ENCODE results near the gene GMPPA. TPM values are rescaled to one million over a fixed set of nuclear protein-coding genes. Genes with fewer than 3 reads are reported as not detected.

Gene GMPPA
- polyA plus RNA-seq, 4 donors = 29.7 to 43.8 (median 32.7) TPM

DNA sequence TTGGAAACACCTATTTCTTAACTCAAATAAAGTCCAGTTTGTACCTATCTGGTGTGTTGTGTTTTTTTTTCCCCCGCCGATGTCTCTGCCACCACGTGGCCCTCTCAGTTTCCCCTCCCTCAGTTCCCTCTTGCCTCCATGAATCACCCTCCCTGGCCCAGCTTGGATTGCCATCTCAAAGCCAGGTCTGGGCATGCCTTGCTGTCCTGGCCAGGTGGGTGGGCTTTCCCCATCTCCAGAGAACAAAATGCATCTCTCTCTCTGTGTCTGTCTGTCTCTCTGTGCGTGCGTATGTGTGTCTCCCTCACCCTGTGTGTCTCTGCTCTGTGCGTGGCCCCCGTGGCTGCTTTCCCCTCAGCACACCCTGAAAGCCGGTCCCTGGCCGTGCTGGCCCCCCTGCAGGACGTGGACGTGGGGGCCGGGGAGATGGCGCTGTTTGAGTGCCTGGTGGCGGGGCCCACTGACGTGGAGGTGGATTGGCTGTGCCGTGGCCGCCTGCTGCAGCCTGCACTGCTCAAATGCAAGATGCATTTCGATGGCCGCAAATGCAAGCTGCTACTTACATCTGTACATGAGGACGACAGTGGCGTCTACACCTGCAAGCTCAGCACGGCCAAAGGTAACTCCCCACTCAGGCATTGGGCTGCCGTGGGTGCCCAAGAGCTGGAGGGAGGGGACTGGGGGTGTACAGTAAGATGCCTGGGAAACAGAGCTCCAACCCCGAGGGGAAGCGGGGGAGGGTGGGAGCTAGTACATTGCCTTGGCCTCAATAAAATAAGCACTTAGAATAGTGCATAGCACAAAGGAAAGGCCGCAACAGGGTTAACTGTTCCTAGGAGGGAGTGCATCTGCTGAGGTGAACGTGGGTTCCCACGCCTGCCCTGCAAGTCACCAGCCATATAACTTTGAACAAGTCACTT, 31.6 kb upstream of the GMPPA start:
- DNase-seq (ENCODE audit: low read depth in 4 of 4, low spot score in 3 of 4) = no peak

DNA sequence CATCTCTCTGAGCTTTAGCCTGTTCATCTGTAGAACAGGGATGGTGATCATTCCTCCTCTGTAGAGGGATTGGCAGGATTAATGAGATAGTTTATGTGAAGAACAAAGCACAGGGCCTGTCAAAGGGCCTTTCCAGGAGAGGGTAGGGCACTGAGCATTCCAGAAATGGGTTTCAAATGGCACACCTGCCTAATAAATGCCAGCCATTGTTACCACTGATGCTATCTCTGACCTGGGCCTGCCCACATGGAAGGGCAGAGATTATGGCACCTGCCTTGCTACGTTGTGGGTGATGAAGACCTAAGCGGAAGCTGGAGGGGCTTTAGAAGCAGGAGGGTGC, 31.0 kb upstream of the GMPPA start:
- DNase-seq (ENCODE audit: low read depth in 4 of 4, low spot score in 3 of 4) = no peak

DNA sequence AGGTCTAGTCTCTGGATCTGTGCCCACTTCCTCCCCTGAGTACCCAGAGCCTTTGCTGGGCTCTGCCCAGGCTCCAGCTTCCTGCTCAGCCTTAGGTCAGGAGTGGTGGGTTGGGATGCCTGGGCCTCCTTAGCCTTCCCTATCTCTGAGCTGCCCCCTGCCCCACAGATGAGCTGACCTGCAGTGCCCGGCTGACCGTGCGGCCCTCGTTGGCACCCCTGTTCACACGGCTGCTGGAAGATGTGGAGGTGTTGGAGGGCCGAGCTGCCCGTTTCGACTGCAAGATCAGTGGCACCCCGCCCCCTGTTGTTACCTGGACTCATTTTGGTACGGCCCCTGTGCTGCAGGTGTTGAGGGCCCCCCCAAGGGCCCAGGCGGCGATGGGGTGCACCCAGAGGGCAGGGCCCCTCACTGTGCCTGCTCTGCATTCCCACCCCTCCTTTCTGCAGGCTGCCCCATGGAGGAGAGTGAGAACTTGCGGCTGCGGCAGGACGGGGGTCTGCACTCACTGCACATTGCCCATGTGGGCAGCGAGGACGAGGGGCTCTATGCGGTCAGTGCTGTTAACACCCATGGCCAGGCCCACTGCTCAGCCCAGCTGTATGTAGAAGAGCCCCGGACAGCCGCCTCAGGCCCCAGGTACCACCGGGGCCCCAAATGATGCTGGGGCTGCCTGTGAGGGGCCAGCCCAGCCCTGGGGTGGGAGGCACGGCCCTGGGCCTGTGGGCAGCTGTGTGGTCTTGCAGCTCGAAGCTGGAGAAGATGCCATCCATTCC, 30.1 kb upstream of the GMPPA start:
- DNase-seq (ENCODE audit: low read depth in 4 of 4, low spot score in 3 of 4) = no peak

DNA sequence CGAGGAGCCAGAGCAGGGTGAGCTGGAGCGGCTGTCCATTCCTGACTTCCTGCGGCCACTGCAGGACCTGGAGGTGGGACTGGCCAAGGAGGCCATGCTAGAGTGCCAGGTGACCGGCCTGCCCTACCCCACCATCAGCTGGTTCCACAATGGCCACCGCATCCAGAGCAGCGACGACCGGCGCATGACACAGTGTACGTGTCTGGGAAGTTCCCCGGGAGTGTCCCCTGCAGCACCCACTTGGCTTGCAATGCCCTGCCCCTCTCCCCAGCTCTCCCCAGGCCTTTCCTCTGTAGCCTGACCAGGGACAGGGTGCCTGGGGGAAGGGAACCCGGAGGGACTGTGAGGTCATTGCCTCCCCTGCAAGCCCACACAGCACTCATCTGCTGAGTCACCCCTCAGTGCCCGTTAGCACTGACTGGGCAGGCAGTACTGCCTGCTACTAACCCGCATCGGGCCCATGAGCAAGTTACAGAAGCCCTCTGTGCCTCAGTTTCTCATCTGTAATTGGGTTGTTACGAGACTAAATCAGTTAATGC, 29.4 kb upstream of the GMPPA start:
- DNase-seq (ENCODE audit: low read depth in 4 of 4, low spot score in 3 of 4) = no peak

DNA sequence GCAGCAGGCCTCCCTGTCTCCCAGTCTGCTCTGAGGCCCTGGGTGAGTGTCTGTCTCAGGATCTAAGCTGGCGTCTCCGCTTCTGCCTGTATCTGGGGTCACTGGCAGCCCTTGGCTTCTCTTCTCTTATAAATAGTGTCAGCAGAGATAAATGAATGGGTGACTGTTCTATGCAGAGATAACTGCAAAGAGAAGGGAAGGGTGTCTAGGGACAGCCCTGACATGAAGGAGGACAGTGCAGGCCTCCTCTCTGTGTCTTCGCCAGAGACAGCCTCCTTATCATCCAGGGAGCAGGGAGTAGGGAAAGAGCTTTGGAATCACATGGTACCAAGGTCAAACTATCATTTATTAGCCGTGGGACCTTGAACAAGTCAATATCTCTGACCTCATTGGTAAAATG, 28.3 kb upstream of the GMPPA start:
- DNase-seq (ENCODE audit: low read depth in 4 of 4, low spot score in 3 of 4) = no peak

DNA sequence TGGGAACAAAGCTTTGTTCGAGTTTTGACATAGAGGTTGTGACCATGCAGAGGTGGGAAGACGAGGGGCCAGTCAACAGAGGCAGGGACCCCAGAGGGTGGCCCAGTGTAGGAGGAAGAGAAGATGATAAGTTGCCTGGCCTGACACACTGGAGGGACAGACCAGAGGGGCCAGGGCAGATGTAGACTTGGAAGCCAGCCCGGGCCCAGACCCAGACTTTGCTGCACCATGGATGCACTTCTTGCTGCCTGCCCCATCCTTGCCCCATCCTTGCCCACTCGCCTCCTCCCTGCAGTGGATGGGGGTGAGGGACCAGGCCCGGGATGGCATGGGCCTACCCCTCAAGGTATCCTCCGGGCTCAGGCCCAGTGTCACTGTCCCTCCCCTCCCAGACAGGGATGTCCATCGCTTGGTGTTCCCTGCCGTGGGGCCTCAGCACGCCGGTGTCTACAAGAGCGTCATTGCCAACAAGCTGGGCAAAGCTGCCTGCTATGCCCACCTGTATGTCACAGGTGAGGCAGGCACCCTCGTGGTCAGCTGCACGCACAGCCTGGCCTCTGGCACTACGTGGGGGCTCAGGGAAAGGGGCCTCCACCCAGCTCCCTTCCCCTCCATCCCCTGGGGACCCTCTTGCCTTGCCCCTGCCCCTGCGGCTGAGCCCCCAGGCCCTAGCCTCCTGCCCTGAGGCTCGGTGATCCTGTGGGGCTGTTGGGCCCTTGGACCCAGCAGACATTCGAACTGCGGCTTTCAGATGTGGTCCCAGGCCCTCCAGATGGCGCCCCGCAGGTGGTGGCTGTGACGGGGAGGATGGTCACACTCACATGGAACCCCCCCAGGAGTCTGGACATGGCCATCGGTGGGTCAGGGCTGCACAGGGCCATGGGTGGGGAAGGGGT, 27.0 kb upstream of the GMPPA start:
- DNase-seq (ENCODE audit: low read depth in 4 of 4, low spot score in 3 of 4) = no peak

DNA sequence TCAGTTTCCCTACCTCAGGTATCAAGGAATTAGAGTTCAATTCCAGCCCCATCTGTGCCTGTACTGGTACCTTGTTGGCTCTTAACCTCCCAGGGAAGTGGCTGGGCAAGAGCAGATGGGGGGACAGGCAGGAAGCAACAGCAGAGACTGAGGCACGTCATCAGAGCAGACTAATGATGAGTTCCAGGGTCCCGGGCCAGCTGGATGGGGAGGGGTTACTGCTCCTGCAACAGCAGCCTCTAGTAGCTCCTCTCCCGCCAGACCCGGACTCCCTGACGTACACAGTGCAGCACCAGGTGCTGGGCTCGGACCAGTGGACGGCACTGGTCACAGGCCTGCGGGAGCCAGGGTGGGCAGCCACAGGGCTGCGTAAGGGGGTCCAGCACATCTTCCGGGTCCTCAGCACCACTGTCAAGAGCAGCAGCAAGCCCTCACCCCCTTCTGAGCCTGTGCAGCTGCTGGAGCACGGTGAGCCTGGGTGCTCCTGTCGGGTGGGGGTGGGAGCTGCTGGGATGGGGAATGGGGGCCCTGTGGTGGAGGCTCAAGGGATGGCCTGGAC, 26.0 kb upstream of the GMPPA start:
- no peak for DNase-seq (ENCODE audit: low read depth in 4 of 4, low spot score in 3 of 4)

DNA sequence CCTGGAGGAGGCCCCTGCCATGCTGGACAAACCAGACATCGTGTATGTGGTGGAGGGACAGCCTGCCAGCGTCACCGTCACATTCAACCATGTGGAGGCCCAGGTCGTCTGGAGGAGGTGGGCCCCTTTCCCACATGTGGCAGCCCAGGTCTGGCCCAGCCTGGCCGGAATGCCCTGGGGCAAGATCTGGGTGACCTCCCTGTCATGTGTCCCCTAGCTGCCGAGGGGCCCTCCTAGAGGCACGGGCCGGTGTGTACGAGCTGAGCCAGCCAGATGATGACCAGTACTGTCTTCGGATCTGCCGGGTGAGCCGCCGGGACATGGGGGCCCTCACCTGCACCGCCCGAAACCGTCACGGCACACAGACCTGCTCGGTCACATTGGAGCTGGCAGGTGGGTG, 25.2 kb upstream of the GMPPA start:
- no peak for DNase-seq (ENCODE audit: low read depth in 4 of 4, low spot score in 3 of 4)

DNA sequence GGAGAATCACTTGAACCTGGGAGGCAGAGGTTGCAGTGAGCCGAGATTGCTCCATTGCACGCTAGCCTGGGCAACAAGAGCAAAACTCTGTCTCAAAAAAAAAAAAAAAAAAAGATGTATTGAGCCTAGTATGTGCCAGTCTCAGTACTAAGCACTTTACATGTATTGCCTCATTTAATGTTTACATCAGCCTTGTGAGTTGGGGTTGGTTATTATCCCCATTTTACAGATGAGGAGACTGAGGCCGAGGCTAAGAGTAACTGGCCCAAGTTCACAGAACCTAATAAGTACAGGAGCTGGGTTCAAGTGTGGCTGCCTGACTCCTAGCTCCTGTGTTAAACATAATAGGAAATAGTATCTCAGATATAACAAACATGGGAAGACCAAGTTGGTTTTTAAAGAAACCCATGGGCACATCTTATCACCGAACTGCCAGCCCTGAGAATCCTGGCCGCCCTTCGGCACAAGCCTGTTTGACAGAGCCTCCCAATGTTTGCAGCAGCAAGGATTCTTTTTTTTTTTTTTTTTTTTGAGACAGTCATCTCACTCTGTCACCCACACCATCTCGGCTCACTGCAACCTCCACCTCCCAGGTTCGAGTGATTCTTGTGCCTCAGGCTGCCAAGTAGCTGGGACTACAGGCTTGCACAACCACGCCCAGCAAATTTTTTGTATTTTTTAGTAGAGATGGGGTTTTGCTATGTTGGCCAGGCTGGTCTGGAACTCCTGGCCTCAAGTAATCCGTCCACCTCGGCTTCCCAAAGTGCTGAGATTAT, 24.2 kb upstream of the GMPPA start:
- DNase-seq (ENCODE audit: low read depth in 4 of 4, low spot score in 3 of 4) = no peak

DNA sequence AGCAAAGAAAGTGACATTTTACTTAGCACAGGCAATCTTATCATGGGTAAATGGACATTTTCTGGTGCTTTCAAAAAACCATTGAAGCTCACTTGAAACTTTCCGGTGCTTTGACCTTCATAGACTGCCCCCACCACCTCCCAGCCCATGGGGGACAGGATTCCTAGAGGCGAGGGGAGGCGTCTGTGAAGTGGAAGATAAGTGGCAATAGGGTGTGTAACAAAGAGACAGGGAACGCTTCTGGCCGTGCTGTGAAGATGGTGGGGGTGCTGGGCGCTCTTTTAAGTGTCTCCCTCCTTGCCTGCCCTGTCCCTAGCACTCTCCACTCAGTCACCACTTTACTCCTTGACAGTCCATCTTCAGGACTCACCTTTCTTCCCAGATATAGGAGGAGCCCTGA, 23.4 kb upstream of the GMPPA start:
- DNase-seq (ENCODE audit: low read depth in 4 of 4, low spot score in 3 of 4) = no peak

DNA sequence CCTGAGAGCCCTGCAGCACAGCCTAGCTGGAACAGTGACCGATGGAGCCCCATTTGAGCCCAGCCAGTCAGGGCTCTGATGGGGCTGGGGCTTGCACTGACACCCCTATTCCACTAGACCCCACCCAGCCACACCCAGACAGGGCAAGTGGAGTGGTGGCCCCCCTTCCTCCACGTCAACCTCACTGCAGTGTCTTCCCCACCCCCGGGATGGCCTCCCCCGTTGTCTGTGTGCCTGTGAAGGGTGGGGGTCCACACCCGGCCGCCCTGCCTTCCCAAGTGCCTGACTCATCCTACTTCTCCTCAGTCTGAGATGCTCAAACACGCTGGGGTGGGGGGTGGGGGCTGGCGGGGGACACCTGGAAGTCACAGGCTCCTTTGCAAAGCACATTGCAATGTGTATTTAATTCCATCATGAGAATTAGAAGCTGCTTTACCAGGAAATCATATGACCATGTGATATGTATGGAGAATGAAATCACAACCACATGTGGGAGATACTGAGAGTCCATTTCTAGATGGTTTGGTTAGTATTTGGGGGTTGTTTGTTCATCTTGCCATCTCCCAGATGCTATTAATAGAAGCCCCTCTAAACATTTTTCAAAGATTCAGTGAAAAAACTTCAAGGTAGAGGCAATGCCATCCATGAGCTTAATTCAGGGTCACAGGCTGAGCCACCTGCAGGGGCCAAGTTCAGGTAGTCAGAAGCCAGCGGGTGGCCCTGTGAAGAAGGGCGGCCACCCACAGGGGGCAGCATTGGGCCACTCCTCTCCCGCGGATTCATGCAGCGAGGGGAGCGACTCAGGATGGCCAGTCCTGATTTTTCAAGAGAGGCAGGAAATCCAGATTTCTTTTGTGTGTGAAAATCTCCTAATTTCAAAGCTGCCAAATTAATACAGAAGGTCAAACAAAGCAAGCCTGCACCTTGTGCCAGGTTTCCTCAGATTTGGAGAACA, 22.7 kb upstream of the GMPPA start:
- DNase-seq (ENCODE audit: low read depth in 4 of 4, low spot score in 3 of 4) = peak in 1 of 4 donors; percentile 51

DNA sequence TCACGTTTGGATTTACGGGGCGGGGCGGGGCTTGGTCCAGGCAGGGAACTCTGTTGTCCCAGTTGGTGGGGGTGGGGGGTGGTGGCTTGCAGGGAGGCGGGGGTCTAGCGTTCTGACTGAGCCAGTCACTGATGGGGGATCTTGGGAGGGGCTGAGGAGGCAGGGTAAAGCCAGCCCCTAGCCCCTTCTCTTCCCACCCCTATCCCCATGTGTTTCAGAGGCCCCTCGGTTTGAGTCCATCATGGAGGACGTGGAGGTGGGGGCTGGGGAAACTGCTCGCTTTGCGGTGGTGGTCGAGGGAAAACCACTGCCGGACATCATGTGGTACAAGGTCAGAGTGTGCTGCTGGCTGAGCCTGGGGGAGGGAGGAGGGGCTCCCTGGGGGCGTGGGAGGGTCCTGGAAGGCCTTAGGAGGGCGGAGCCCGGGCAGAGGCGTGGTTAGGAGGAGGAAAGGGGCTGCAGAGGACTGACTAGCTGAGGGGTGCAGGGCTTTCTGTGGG, 22.0 kb upstream of the GMPPA start:
- peak in 1 of 4 donors; percentile 46 for DNase-seq (ENCODE audit: low read depth in 4 of 4, low spot score in 3 of 4)

DNA sequence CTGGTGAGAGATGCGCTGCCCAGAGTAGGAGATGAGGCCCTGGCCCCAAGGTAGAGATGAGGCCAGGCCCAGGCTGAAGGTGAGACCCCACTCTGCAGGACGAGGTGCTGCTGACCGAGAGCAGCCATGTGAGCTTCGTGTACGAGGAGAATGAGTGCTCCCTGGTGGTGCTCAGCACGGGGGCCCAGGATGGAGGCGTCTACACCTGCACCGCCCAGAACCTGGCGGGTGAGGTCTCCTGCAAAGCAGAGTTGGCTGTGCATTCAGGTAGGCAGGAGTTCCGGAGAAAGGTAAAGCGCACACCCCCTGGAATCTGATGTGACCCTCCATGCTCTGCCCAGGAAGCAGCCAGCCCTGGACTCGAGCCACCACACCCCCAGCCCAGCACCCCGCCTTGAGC, 21.5 kb upstream of the GMPPA start:
- no peak for DNase-seq (ENCODE audit: low read depth in 4 of 4, low spot score in 3 of 4)

DNA sequence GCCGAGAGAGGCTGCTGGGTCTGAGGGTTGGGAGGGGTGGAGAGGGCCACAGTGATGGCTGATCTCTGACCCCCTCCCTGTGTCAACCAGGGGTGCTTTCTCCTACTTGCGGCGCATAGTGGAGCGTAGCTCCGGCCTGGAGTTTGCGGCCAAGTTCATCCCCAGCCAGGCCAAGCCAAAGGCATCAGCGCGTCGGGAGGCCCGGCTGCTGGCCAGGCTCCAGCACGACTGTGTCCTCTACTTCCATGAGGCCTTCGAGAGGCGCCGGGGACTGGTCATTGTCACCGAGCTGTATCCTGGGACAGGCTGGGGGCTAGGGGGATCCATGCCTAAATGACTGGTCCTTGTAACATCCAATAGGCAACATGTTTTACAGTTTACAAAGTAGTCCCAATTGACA, 20.9 kb upstream of the GMPPA start:
- DNase-seq (ENCODE audit: low read depth in 4 of 4, low spot score in 3 of 4) = no peak

DNA sequence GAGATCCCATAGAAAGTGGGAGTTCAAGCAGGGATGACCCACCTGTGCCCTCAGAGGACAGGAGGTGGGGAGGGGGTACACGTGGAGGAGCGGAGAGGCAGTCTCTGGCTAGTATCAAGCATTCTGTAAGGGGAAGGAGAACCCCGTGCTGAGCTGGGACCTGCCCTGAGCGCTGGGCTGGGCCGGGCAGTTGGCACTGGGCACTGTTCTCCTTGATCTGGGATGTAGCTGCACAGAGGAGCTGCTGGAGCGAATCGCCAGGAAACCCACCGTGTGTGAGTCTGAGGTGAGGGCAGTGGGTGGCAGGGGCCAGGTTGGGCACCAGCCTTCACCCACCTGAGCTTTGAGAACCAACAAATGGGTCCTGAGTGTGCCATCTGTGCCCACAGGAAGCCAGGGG, 19.8 kb upstream of the GMPPA start:
- no peak for DNase-seq (ENCODE audit: low read depth in 4 of 4, low spot score in 3 of 4)

DNA sequence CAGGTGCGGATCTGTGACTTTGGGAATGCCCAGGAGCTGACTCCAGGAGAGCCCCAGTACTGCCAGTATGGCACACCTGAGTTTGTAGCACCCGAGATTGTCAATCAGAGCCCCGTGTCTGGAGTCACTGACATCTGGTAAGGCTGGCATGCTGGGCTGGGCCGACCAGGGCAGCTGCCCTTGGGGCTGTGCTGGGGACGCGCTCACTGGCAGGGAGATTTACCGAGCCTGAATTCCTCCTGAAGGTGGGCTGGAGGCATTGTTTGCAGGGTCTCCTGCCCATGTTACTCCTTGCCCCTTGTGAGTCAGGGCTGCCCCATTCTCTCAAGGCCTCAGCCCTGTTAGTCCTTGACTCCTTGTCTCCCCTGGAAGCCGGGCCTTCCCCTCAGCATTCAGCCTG, 18.7 kb upstream of the GMPPA start:
- no peak for DNase-seq (ENCODE audit: low read depth in 4 of 4, low spot score in 3 of 4)

DNA sequence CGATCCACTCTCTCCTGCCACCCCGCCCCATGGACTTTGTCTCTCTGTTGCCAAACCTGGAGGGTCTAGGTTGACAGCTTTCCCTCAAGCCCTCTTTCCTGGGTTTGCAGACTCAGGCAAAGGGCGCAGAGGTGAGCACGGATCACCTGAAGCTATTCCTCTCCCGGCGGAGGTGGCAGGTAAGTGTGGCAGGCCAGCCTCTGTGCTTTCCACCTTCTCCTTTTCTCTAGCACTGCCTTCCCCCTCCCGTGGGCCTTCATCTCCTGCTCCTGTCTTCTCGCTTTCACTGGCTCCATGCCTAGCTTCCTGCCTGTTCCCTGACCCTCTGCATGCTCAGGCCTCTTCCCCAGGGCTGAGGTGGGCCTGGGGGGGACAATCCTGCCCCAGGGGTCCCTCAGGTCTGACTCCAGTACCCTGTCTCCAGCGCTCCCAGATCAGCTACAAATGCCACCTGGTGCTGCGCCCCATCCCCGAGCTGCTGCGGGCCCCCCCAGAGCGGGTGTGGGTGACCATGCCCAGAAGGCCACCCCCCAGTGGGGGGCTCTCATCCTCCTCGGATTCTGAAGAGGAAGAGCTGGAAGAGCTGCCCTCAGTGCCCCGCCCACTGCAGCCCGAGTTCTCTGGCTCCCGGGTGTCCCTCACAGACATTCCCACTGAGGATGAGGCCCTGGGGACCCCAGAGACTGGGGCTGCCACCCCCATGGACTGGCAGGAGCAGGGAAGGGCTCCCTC, 15.9 kb upstream of the GMPPA start:
- no peak for DNase-seq (ENCODE audit: low read depth in 4 of 4, low spot score in 3 of 4)
